RWPE2 (cell line): ENCODE results near the gene SPTLC3.

Experiments
- ATAC-seq: fragments of 200-7000 bp; cut with Tn5 transposase; 3 replicates; pipeline ENCODE4 v1.9.1; 2021; ENCODE audit warnings: low read depth
- DNase-seq: peaks from one replicate; pipeline ENCODE4 v3.0.0-alpha.2; 2020; ENCODE audit warnings: low spot score
- H3K27ac ChIP-seq: fragments of 450-650 bp; 2 replicates; pipeline ENCODE4 v1.5.1; 2017; ENCODE audit warnings: mild to moderate bottlenecking; ENCODE audit not compliant: poor library complexity, severe bottlenecking
- H3K27me3 ChIP-seq: fragments of 250-450 bp; sonication (Bioruptor Pico); 2 replicates; pipeline ENCODE4 v1.5.1; 2021; ENCODE audit warnings: mild to moderate bottlenecking, moderate library complexity; ENCODE audit not compliant: insufficient read depth, poor library complexity, severe bottlenecking
- H3K36me3 ChIP-seq: fragments of 250-450 bp; sonication (Bioruptor Pico); 2 replicates; pipeline ENCODE4 v1.5.1; 2020; ENCODE audit warnings: low read depth, mild to moderate bottlenecking, moderate library complexity
- H3K4me1 ChIP-seq: fragments of 250-450 bp; sonication (Bioruptor Pico); 2 replicates; pipeline ENCODE4 v1.5.1; 2021; ENCODE audit warnings: mild to moderate bottlenecking, moderate library complexity; ENCODE audit not compliant: insufficient read depth, poor library complexity, severe bottlenecking
- H3K4me3 ChIP-seq: fragments of 250-450 bp; sonication (Bioruptor Pico); 2 replicates; pipeline ENCODE4 v1.5.1; 2021; ENCODE audit warnings: mild to moderate bottlenecking, moderate library complexity; ENCODE audit not compliant: severe bottlenecking
- H3K9me3 ChIP-seq: fragments of 250-450 bp; sonication (Bioruptor Pico); 2 replicates; pipeline ENCODE4 v1.5.1; 2021; ENCODE audit warnings: mild to moderate bottlenecking, moderate library complexity; ENCODE audit not compliant: severe bottlenecking
- CTCF ChIP-seq: fragments of 450-650 bp; IDR thresholded peaks from one replicate; pipeline ENCODE4 v1.5.1; 2017; ENCODE audit warnings: mild to moderate bottlenecking, moderate library complexity; ENCODE audit not compliant: poor library complexity, severe bottlenecking

Gene SPTLC3

DNA sequence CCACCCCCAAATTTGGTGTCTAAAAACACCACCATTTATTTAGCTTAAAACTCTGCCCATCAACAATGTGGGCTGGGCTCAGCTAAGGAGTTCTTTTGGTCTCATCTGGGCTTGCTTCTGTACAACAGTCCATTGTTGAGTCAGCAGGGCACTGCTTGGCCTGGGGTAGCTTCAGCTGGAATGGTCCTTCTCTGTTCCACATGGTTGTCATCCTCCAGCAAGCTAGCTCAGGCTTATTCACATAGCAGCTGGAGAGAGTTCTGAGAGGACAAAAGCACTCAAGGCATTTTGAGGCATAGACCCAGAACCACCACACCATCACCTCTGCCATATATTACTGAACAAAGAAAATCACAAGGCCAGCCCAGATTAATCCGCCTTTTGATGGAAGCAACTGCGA, 116.7 kb downstream of the SPTLC3 start:
- no peak for TF ChIP-seq CTCF
- Histone ChIP-seq H3K36me3 (no peaks in the 10 kb centered on the region), H3K4me3 (no peak overlapping the region), H3K27ac (no peak overlapping the region), H3K4me1 (no peaks in the 10 kb centered on the region), H3K9me3 (no peaks in the 10 kb centered on the region), H3K27me3 (no peaks in the 10 kb centered on the region)
- no peak for DNase-seq
- ATAC-seq: no peak

DNA sequence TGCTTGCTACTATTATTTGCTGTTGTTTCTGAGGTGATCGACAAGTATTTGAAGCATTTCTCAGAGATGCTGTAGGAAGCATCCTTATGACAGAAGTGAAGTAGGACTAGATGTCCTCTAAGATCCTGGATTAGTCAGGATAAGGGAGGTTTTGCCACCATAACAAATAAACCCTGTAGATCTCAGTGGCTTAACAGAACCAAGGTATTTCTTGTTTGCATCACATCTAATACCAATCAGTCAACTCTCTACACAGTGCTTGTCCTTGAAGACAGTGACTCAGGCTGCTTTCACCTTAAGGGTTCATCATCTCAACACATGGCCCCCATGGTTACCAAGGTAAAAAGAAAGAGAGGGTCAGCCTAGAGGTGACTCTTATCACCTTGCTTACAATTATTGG, 119.4 kb downstream of the SPTLC3 start:
- Histone ChIP-seq H3K4me1 (no peaks in the 10 kb centered on the region), H3K4me3 (no peak overlapping the region), H3K9me3 (no peaks in the 10 kb centered on the region), H3K27ac (no peak overlapping the region), H3K36me3 (no peaks in the 10 kb centered on the region), H3K27me3 (no peaks in the 10 kb centered on the region)
- ATAC-seq (no peak), DNase-seq (no peak)
- no peak for TF ChIP-seq CTCF

GRCh38 chr20:13130061-13130706, 121.4 kb downstream of the SPTLC3 start:
- Histone ChIP-seq H3K27me3 (no peaks in the 10 kb centered on the region), H3K4me1 (no peaks in the 10 kb centered on the region), H3K27ac (no peak overlapping the region), H3K9me3 (no peaks in the 10 kb centered on the region), H3K4me3 (no peak overlapping the region), H3K36me3 (no peaks in the 10 kb centered on the region)
- ATAC-seq (no peak), DNase-seq (no peak)
- no peak for TF ChIP-seq CTCF

DNA sequence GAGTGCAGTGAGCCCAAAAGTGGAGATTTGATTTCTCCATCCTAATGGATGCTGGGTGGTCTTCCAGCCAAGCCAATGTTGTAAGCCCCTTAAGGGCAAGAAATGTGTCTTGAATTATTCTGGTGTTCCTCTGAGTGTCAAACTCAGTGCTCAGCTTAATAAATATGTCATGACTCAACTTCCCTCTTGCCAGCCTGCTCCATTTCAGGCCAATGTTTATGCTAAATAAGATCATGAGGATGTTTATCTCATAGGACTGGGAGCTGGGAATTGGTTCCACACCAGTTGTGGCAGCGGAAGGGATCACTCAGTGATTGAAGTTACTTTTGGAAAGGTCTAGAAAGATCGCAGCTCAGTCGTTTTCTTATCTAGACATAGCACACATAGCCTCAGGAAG, 121.9 kb downstream of the SPTLC3 start:
- no peaks in the 10 kb centered on the region for H3K9me3 ChIP-seq
- H3K4me1 ChIP-seq: no peaks in the 10 kb centered on the region
- H3K27ac ChIP-seq: no peak overlapping the region
- no peak for ATAC-seq
- no peak overlapping the region for H3K4me3 ChIP-seq
- no peak for TF ChIP-seq CTCF
- no peaks in the 10 kb centered on the region for H3K27me3 ChIP-seq
- DNase-seq: no peak
- no peaks in the 10 kb centered on the region for H3K36me3 ChIP-seq

- Histone ChIP-seq H3K27ac (no peak overlapping the region), H3K9me3 (no peaks in the 10 kb centered on the region), H3K4me1 (no peaks in the 10 kb centered on the region), H3K4me3 (no peak overlapping the region), H3K36me3 (no peaks in the 10 kb centered on the region), H3K27me3 (no peaks in the 10 kb centered on the region)
- DNase-seq (no peak), ATAC-seq (no peak)
- no peak for TF ChIP-seq CTCF
These were observed 122.9 kb downstream of the SPTLC3 start for GRCh38 chr20:13131688-13132087.
